ENCODE results near the gene DUOXA1.

DNA sequence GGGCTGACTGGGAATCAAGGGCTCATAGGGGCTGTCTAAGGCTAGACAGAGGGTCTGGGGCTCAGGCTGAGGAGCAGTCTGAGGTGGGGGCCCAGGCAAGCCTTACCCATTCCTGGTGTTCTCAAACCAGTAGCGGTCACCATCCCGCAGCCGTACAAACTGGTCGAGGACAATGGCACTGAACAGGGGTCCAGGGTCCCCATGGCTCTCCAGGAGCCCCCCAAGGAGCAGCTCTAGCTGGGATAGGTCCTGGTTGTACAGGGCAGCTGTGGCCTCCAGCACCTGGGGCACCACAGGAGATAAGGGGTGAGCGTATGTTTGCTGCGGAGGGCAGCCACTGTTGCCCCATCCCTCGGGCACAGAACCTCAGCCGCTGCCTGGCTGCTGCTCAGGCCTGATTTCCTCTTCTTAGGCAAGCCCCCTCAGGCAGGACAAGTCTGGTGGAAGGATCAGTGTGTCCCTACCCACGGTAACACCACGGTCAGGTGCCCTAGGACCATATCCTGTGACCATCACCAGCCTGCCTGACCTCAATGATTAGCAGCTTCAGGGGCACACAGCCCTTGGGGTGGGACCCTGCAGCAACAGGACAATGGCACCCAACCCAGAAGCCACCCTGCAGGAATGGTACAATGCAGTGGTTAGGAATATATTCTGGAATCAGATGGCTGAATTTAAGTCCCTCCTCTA is 21.6 kb downstream of the DUOXA1 start:
- TF ChIP-seq, protein P1, sequence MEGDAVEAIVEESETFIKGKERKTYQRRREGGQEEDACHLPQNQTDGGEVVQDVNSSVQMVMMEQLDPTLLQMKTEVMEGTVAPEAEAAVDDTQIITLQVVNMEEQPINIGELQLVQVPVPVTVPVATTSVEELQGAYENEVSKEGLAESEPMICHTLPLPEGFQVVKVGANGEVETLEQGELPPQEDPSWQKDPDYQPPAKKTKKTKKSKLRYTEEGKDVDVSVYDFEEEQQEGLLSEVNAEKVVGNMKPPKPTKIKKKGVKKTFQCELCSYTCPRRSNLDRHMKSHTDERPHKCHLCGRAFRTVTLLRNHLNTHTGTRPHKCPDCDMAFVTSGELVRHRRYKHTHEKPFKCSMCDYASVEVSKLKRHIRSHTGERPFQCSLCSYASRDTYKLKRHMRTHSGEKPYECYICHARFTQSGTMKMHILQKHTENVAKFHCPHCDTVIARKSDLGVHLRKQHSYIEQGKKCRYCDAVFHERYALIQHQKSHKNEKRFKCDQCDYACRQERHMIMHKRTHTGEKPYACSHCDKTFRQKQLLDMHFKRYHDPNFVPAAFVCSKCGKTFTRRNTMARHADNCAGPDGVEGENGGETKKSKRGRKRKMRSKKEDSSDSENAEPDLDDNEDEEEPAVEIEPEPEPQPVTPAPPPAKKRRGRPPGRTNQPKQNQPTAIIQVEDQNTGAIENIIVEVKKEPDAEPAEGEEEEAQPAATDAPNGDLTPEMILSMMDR (IDR thresholded peaks at IDR 0.05) = no peak
- TF ChIP-seq POLR2A (IDR thresholded peaks at IDR 0.05) = no peak

Data from breast epithelium (tissue), 3 donors.